Measurements from ENCODE around the gene RBM20.

The RBM20 gene

DNA sequence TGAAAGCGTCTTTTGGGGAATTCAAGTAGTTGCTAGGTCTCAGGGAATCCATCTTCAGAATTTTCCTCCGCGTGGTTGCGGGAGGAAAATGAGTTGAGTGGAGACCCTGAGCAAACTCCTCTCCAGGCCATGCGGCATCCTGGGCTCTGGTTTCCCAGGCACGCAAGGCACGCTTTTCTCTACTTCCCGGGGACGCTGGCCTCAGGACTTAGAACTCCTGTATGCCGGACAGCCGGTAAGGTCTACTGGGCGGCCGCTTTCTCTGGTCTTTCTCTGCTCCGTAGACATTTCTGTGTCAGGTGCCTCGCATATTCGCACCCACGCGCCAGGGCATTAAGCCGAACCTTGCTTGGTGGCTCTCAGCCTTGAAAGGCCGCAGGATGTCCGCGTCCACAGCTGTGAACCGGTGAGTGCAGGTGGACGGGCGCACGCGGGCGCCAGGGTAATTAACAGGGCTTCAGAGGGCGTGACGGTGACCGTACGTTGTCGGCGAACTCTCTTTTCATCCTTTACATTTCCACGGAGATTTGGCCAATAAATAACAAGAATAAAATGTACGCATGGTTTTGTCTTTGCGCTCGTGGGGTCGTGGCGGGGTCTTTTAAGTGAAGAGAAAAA lies 992 bp upstream of the RBM20 start:
- no peak for DNase-seq (ENCODE audit: low read depth)
- H3K4me3 ChIP-seq (ENCODE audit: low read length) = peak overlapping the region; percentile 51
- TF ChIP-seq, protein P1, sequence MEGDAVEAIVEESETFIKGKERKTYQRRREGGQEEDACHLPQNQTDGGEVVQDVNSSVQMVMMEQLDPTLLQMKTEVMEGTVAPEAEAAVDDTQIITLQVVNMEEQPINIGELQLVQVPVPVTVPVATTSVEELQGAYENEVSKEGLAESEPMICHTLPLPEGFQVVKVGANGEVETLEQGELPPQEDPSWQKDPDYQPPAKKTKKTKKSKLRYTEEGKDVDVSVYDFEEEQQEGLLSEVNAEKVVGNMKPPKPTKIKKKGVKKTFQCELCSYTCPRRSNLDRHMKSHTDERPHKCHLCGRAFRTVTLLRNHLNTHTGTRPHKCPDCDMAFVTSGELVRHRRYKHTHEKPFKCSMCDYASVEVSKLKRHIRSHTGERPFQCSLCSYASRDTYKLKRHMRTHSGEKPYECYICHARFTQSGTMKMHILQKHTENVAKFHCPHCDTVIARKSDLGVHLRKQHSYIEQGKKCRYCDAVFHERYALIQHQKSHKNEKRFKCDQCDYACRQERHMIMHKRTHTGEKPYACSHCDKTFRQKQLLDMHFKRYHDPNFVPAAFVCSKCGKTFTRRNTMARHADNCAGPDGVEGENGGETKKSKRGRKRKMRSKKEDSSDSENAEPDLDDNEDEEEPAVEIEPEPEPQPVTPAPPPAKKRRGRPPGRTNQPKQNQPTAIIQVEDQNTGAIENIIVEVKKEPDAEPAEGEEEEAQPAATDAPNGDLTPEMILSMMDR (conservative IDR thresholded peaks at IDR 0.05; ENCODE audit: low read depth, low read length) = no peak

DNA sequence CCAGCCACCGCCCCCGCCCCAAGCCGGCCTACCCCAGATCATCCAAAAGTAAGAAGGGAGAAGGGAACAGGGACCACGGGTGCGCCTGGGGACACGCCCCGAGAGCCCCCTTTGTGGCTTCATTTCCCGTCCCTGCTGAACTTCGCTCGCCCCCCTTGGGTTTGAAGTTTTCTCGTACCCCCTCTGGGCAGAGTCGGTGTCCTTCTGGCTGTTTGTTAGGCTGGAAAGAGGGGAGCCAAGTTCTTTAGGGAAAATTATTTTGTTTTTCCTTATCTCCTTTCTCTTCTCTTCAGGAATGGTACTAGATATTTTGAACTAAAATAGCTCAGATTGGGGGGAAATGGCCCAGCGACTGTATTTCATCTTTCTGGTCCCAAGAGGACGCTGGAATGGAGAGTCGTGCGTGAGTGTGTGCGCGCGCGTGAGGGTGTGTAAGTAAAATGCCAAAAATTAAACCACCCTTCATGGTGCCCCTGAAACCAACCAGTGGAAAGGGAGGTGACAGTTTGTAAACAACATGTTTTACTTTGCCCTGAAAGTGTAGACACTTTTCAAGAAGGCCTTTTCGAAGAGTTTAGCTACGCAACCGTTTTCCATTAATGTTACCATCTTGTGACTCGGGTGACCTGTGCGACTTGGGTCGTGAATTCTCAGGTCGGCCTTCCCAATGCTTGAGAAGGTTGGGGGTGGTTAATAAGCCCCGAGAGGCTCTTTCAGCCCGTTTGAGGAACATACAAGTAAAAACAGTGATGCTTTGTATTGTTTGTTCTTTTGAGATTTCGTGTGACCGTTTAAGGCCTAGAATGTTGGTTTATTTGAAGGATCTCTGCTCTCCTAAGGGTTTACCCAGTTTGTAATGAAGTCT lies 694 bp downstream of the RBM20 start:
- no peak for DNase-seq (ENCODE audit: low read depth)
- TF ChIP-seq, protein P1 (conservative IDR thresholded peaks at IDR 0.05; ENCODE audit: low read depth, low read length) = no peak
- H3K4me3 ChIP-seq (ENCODE audit: low read length) = peak overlapping the region; percentile 51

DNA sequence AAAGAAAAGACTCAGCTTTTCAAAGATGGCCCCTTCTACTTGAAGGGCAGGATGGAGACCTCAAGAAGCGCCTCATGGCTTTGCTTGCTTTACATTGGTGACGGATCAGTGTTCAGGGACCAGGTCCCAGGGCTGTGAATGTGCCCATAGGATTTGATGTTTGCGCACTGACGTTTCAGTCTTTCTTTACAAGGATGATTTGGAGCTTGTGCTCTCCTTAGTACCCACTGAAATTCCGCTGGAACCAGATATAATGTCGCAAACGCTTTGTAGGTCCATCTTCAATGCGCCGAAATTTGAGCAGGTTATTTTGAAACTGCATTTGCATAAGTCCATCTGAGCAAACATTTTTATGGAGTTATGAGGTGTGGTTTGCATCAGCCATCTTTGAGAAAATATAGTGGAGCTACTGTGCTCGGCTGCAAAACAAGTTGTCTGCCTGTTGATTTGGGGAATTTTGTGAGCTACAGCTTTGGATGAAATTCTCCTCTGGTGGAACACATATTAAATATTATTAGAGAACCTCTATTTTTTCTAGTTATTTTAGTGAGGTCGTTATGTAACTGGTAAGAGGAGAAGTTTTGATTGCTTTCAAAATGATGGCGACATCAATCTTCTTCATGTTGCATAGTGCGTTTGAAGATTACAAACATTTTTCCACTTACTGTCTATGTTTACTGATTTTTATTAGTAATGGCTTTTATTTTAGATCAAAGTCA lies 2.4 kb downstream of the RBM20 start:
- TF ChIP-seq, protein P1 (conservative IDR thresholded peaks at IDR 0.05; ENCODE audit: low read depth, low read length) = no peak
- no peak overlapping the region for H3K4me3 ChIP-seq (ENCODE audit: low read length)
- no peak for DNase-seq (ENCODE audit: low read depth)

DNA sequence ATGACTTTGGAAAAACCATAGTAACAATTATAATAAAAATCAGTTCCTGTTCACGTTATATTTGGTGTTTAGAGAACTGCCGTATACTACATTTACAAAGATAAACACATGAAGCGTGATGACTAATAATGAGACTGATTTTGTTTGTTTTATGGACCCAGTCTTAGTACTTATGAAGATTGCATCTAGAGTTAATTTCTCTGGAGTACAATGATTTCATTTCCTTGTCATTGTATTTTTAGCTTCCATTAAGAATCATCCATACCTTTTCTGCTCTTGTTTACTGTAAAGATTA lies 2.9 kb downstream of the RBM20 start:
- TF ChIP-seq, protein P1 (conservative IDR thresholded peaks at IDR 0.05; ENCODE audit: low read depth, low read length) = no peak
- no peak overlapping the region for H3K4me3 ChIP-seq (ENCODE audit: low read length)
- DNase-seq (ENCODE audit: low read depth) = no peak

DNA sequence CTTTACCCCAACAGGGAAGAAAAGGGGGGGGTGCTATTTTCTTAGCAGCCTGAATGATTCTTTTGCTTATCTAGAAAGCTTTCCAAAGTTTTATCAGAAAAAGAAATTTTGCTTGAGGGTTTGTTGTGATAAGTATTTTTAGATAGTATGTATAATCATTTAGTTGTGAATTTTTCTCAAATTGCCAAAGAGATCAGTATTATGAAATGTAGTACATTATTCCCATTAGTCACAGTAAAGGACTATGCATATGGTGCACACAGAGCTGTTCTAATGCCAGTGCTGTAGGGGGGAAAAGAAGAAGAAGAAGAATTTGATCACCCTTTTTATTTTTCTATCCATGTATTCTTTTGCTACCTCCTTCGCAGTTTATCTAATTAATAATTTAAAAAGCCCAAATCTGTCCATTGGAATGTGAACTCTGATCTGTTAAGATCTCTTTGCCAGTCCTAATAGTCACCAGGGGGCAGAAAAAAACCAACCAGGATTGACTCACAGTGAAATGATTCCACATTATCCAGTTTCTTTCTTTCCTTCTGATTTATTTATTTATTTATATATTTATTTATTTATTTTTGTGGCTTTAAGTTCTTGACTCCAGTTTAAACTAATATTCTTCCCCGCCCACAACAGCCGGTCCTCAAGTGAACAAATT lies 4.7 kb downstream of the RBM20 start:
- TF ChIP-seq, protein P1 (conservative IDR thresholded peaks at IDR 0.05; ENCODE audit: low read depth, low read length) = peak; percentile 14
- no peak for DNase-seq (ENCODE audit: low read depth)

DNA sequence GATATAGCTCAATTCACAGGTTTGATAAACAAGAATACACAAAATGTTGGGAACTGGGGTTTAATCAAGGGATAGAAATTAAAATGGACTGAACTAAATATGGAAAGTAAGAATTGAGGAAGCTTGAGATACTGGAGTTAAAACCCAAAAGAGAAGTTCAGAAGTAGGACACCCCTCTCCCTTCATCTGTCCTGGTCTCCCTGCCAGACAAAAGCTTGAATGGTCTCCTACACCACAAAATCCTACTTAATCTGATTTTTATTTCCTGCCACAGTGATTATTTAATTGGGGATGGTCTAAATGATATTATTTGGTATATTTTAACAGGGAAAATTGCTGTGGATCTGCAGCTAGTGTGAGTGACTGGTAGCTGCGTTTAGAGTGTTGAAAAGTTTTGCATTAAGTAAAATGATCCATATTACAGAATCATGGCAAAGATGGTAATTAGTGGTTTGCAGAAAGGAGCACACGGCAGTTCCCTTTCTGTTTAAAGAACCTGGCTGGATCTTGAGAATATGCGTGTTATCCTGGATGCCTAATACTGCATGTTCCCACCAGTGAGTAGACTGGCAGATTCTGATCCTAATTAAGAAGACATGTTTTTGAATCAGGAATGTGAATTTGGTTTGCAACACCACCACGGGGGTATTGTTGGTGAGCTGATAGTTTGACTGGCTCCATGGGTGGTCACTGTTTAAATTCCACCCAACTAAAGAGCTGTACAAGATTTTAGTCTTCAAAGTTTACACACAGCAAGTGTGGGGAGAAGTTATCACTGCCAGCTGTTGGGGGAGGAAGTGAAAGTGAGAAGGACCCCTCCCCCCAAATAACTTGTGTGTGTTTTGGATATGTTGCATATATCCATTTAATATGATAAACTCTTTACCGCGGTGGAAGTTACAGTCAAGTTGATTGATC lies 5.5 kb downstream of the RBM20 start:
- H3K4me3 ChIP-seq (ENCODE audit: low read length) = no peak overlapping the region
- no peak for DNase-seq (ENCODE audit: low read depth)
- TF ChIP-seq, protein P1 (conservative IDR thresholded peaks at IDR 0.05; ENCODE audit: low read depth, low read length) = no peak

More for the DNA sequence above, 4.7 kb downstream of the RBM20 start:
- H3K4me3 ChIP-seq (ENCODE audit: low read length) = no peak overlapping the region

Measured in retinal pigment epithelial cell (primary cell).